Tibial nerve (tissue), 4 donors: Measurements from ENCODE around the gene PLAC9. TPM values are rescaled to one million over a fixed set of nuclear protein-coding genes. Genes with fewer than 3 reads are reported as not detected.
A peak's percentile ranks its signal among the peaks of the same experiment; 100 is the strongest.

ENCODE experiments used
- DNase-seq, 2 donors: peaks; one replicate each; pipeline ENCODE4 v3.0.0-alpha.2; 2019; ENCODE audit warnings: low spot score in 2 of 2
- H3K27ac ChIP-seq, 4 donors: fragments of 200-600 bp; sonication (generic) in 3 of 4; one replicate each; pipeline ENCODE4 v1.5.1; 2017 to 2019; ENCODE audit warnings: mild to moderate bottlenecking in 1 of 4
- H3K27me3 ChIP-seq, 2 donors: fragments of 200-600 bp; sonication (generic) in 1 of 2; one replicate each; pipeline versions ENCODE4 v1.5.1 to v1.6.0; 2017 to 2019
- H3K36me3 ChIP-seq, 3 donors: fragments of 200-600 bp; sonication (generic); one replicate each; pipeline ENCODE4 v1.5.1; 2018 to 2019
- H3K4me1 ChIP-seq, 4 donors: fragments of 200-600 bp; sonication (generic) in 3 of 4; one replicate each; pipeline ENCODE4 v1.5.1; 2017 to 2019
- H3K4me3 ChIP-seq, 4 donors: fragments of 200-600 bp; sonication (generic) in 3 of 4; one replicate each; pipeline ENCODE4 v1.5.1; 2017 to 2019; ENCODE audit warnings: mild to moderate bottlenecking in 1 of 4, moderate library complexity in 1 of 4
- H3K9me3 ChIP-seq, 4 donors: fragments of 200-600 bp; sonication (generic) in 3 of 4; one replicate each; pipeline ENCODE4 v1.5.1; 2017 to 2019
- CTCF ChIP-seq, 5 experiments: fragments of 200-600 bp in 3 of 5; fragments of 450-650 bp in 2 of 5; sonication (generic) in 3 of 5; IDR thresholded peaks; one replicate each; pipeline ENCODE4 v1.5.1; 2016 to 2019; ENCODE audit warnings: antibody characterized with exemption in 5 of 5, mild to moderate bottlenecking in 3 of 5, moderate library complexity in 2 of 5
- EP300 ChIP-seq, 2 donors: sonication (generic); formaldehyde crosslinking; IDR thresholded peaks; one replicate each; pipeline ENCODE4 v1.6.1; 2017; ENCODE audit warnings: antibody characterized with exemption in 2 of 2, mild to moderate bottlenecking in 1 of 2
- POLR2A ChIP-seq, 2 donors: fragments of 450-650 bp; IDR thresholded peaks; one replicate each; pipeline ENCODE4 v1.6.1; 2017; ENCODE audit warnings: antibody characterized with exemption in 2 of 2, mild to moderate bottlenecking in 2 of 2, moderate library complexity in 2 of 2
- WGBS, 2 donors: methylation state at CpG; one replicate each; pipeline ENCODE4 v1.1.5; 2018; 5-methylcytosine and 5-hydroxymethylcytosine counted together
- total RNA-seq, 4 donors: library from RNA; depleted of rRNA; stranded (reverse); fragments of >200 nt; gene quantifications; one replicate each; pipeline ENCODE4 v1.1.0, GENCODE V29; 2016

PLAC9 gene
- total RNA-seq, 4 donors from 2014 or later, result 63.3 to 199 (median 140) TPM

GRCh38 chr10:80153460-80153859 lies 20.9 kb downstream of the PLAC9 start:
- no peak for TF ChIP-seq CTCF (IDR thresholded peaks at IDR 0.05)
- TF ChIP-seq EP300 (IDR thresholded peaks at IDR 0.05), result no peak
- TF ChIP-seq POLR2A (IDR thresholded peaks at IDR 0.05), result no peak
- H3K4me3 ChIP-seq, result no peak overlapping the region
- H3K36me3 ChIP-seq, result peaks cover 0 to 99% (median 23%) of the 10 kb centered on the region in 3 donors
- H3K4me1 ChIP-seq, result peaks cover 0 to 32% (median 7%) of the 10 kb centered on the region in 4 donors
- DNase-seq, result no peak
- peaks cover 0 to 21% (median 3%) of the 10 kb centered on the region in 4 donors for H3K9me3 ChIP-seq
- H3K27ac ChIP-seq, result no peak overlapping the region
- no peaks in the 10 kb centered on the region for H3K27me3 ChIP-seq
- WGBS, 2 donors, result 61 to 75% methylated on average over 3 of the region's 3 CpGs

GRCh38 chr10:80154626-80154977 lies 22.1 kb downstream of the PLAC9 start:
- TF ChIP-seq POLR2A (IDR thresholded peaks at IDR 0.05) (no peak), EP300 (IDR thresholded peaks at IDR 0.05) (no peak), CTCF (IDR thresholded peaks at IDR 0.05) (no peak)
- peaks cover 0 to 10% (median 0%) of the 10 kb centered on the region in 4 donors for H3K9me3 ChIP-seq
- peaks cover 0 to 44% (median 12%) of the 10 kb centered on the region in 4 donors for H3K4me1 ChIP-seq
- H3K4me3 ChIP-seq, result no peak overlapping the region
- H3K27ac ChIP-seq, result peak overlapping the region in 2 of 4 donors; percentile 68 to 81
- 79 to 89% methylated on average over 3 to 5 of the region's 5 CpGs for WGBS, 2 donors
- H3K27me3 ChIP-seq, result no peaks in the 10 kb centered on the region
- DNase-seq, result no peak
- peaks cover 0 to 98% (median 23%) of the 10 kb centered on the region in 3 donors for H3K36me3 ChIP-seq

- Histone ChIP-seq H3K36me3 (peaks cover 0 to 96% (median 23%) of the 10 kb centered on the region in 3 donors), H3K4me3 (no peak overlapping the region), H3K27ac (peak overlapping the region in 2 of 4 donors; percentile 68 to 81), H3K4me1 (peaks cover 0 to 48% (median 12%) of the 10 kb centered on the region in 4 donors), H3K27me3 (no peaks in the 10 kb centered on the region), H3K9me3 (peaks cover 0 to 5% (median 0%) of the 10 kb centered on the region in 4 donors)
- TF ChIP-seq CTCF (IDR thresholded peaks at IDR 0.05) (no peak), POLR2A (IDR thresholded peaks at IDR 0.05) (no peak), EP300 (IDR thresholded peaks at IDR 0.05) (peak in 1 of 2 donors; percentile 26)
- no peak for DNase-seq
- WGBS, 2 donors, result 64 to 66% methylated on average over 10 of the region's 10 CpGs
These were observed 22.6 kb downstream of the PLAC9 start for GRCh38 chr10:80154978-80155695.

GRCh38 chr10:80155696-80156215 lies 23.2 kb downstream of the PLAC9 start:
- Histone ChIP-seq H3K4me1 (peaks cover 0 to 54% (median 12%) of the 10 kb centered on the region in 4 donors), H3K27me3 (no peaks in the 10 kb centered on the region), H3K36me3 (peaks cover 0 to 95% (median 23%) of the 10 kb centered on the region in 3 donors), H3K9me3 (no peaks in the 10 kb centered on the region), H3K4me3 (no peak overlapping the region), H3K27ac (peak overlapping the region in 2 of 4 donors; percentile 68 to 81)
- WGBS, 2 donors, result 78 to 85% methylated on average over 8 of the region's 8 CpGs
- no peak for DNase-seq
- no peak for TF ChIP-seq CTCF (IDR thresholded peaks at IDR 0.05)
- no peak for TF ChIP-seq POLR2A (IDR thresholded peaks at IDR 0.05)
- TF ChIP-seq EP300 (IDR thresholded peaks at IDR 0.05), result no peak

- no peak for DNase-seq
- no peak for TF ChIP-seq CTCF (IDR thresholded peaks at IDR 0.05)
- no peak for TF ChIP-seq EP300 (IDR thresholded peaks at IDR 0.05)
- no peak for TF ChIP-seq POLR2A (IDR thresholded peaks at IDR 0.05)
- H3K27ac ChIP-seq, result peak overlapping the region in 2 of 4 donors; percentile 68 to 81
- H3K27me3 ChIP-seq, result no peaks in the 10 kb centered on the region
- H3K4me1 ChIP-seq, result peaks cover 0 to 59% (median 12%) of the 10 kb centered on the region in 4 donors
- H3K36me3 ChIP-seq, result peaks cover 0 to 95% (median 23%) of the 10 kb centered on the region in 3 donors
- no peak overlapping the region for H3K4me3 ChIP-seq
- WGBS, 2 donors, result 90 to 92% methylated on average over 5 of the region's 5 CpGs
- H3K9me3 ChIP-seq, result no peaks in the 10 kb centered on the region
These were observed 23.7 kb downstream of the PLAC9 start for GRCh38 chr10:80156216-80156615.
